T-cell (primary cell): ENCODE data around the gene PCBP3. TPM values are rescaled to one million over a fixed set of nuclear protein-coding genes. Genes with fewer than 3 reads are reported as not detected.

ENCODE experiments used
- ATAC-seq, 4 experiments: fragments of 200-7000 bp in 3 of 4; fragments of 150-1000 bp in 1 of 4; cut with Tn5 transposase; replicated peaks in 1 of 4; 1 replicate in 3 of 4; 2 replicates in 1 of 4; pipeline ENCODE4 v1.10.0; 2021; ENCODE audit warnings: moderate library complexity in 3 of 4, mild to moderate bottlenecking in 2 of 4, moderate number of reproducible peaks in 1 of 4
- CTCF ChIA-PET, 2 donors: fragments of 300-600 bp; sonication (Branson Sonifier 250); formaldehyde crosslinking; loops; one replicate each; lab custom pipeline; 2022; ENCODE audit warnings: antibody characterized with exemption in 2 of 2; lab: Charles Lee
- POLR2A ChIA-PET, 2 donors: fragments of 300-600 bp; sonication (Branson Sonifier 250); formaldehyde crosslinking; loops; one replicate each; lab custom pipeline; 2022; ENCODE audit warnings: antibody characterized with exemption in 2 of 2; lab: Charles Lee
- DNase-seq, 35 experiments: peaks; one replicate each; pipeline versions ENCODE4 v3.0.0 to v3.0.0-alpha.2; 2013 to 2023
- H3K27ac ChIP-seq: one replicate; pipeline ENCODE4 v1.5.1; 2013; ENCODE audit warnings: low read length
- H3K27me3 ChIP-seq, 2 experiments: replicated peaks in 1 of 2; 1 replicate in 1 of 2; 2 replicates in 1 of 2; pipeline versions ENCODE4 v1.6.1 to v1.7.0; 2013; ENCODE audit warnings: low read length in 1 of 2, mixed read lengths in 1 of 2; ENCODE audit not compliant: control insufficient read depth in 2 of 2, insufficient read depth in 2 of 2; ENCODE audit errors: extremely low read depth in 1 of 2
- H3K36me3 ChIP-seq, 2 donors: 1 replicate in 1 of 2; 2 replicates in 1 of 2; pipeline versions ENCODE4 v1.6.1 to v1.7.0; 2013; ENCODE audit warnings: low read length in 1 of 2; ENCODE audit not compliant: control insufficient read depth in 2 of 2, insufficient read depth in 1 of 2; ENCODE audit errors: extremely low read depth in 1 of 2
- H3K4me1 ChIP-seq, 2 experiments: 1 replicate in 1 of 2; 2 replicates in 1 of 2; pipeline versions ENCODE4 v1.6.1 to v1.7.0; 2013; ENCODE audit warnings: low read length in 2 of 2, mixed read lengths in 1 of 2; ENCODE audit not compliant: insufficient read depth in 2 of 2, control insufficient read depth in 1 of 2; ENCODE audit errors: extremely low read depth in 1 of 2
- H3K4me3 ChIP-seq, 2 donors: 1 replicate in 1 of 2; 2 replicates in 1 of 2; pipeline versions ENCODE4 v1.5.1 to v1.7.0; 2013; ENCODE audit warnings: mild to moderate bottlenecking in 2 of 2, low read length in 1 of 2, moderate library complexity in 1 of 2; ENCODE audit not compliant: control insufficient read depth in 1 of 2; ENCODE audit errors: extremely low read depth in 1 of 2
- H3K9me3 ChIP-seq: 2 replicates; pipeline ENCODE4 v1.7.0; 2013
- H3K27ac Mint-ChIP-seq, 2 donors: one replicate each; pipeline ENCODE4 v1.8.0; 2020 to 2021; ENCODE audit warnings: mild to moderate bottlenecking in 2 of 2, mixed read lengths in 2 of 2
- H3K27me3 Mint-ChIP-seq, 2 donors: one replicate each; pipeline ENCODE4 v1.8.0; 2021 to 2022; ENCODE audit warnings: mixed read lengths in 2 of 2
- H3K36me3 Mint-ChIP-seq: one replicate; pipeline ENCODE4 v1.8.0; 2021; ENCODE audit warnings: mixed read lengths
- H3K4me1 Mint-ChIP-seq, 3 donors: one replicate each; pipeline ENCODE4 v1.8.0; 2020 to 2022; ENCODE audit warnings: mixed read lengths in 3 of 3, mild to moderate bottlenecking in 1 of 3
- H3K4me3 Mint-ChIP-seq, 3 donors: one replicate each; pipeline ENCODE4 v1.8.0; 2020 to 2022; ENCODE audit warnings: mild to moderate bottlenecking in 3 of 3, mixed read lengths in 3 of 3, moderate library complexity in 3 of 3
- H3K9me3 Mint-ChIP-seq, 3 donors: one replicate each; pipeline ENCODE4 v1.8.0; 2020 to 2022; ENCODE audit warnings: mixed read lengths in 3 of 3
- WGBS: methylation state at CpG from one replicate; pipeline ENCODE4 v1.1.5; 2013; ENCODE audit warnings: missing lambda C conversion rate; ENCODE audit not compliant: insufficient coverage; 5-methylcytosine and 5-hydroxymethylcytosine counted together
- total RNA-seq, 35 experiments: library from RNA in 6 of 35; stranded (reverse) in 6 of 35; fragments of 120-200 nt in 1 of 35; gene quantifications; one replicate each; pipeline versions ENCODE4 v1.2.1 to v1.2.4 and lab custom pipeline; 2013 to 2026

The PCBP3 gene
- total RNA-seq, 5 donors from 2014 or later (not counting 1 experiment from before 2014, with no cell fraction given): 1.5 to 4.2 (median 2.8) TPM

GRCh38 chr21:45766055-45766454, 122.5 kb downstream of the PCBP3 start:
- Mint-ChIP-seq H3K4me3 (no peak overlapping the region), H3K27me3 (no peaks in the 10 kb centered on the region)
- CTCF ChIA-PET: no interaction called here

DNA sequence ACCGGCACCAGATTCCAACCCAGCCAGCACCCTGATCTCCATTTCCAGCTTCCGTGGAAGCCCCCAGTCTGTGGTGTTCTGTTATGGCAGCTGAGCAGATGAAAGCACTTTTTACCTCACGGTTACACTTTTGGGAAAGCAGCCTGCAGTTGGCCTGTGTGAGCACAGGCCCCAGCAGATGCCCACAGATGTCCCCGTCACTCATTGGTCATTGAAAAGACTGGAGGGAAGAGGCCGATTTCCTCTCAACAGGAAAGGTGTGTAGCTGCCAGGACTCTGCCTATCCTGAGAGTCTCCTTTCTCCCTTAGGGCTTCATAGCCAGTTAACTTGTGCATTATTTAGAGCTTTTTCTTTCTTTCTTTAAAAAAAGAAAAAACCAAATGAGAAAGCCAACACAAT, 123.0 kb downstream of the PCBP3 start:
- H3K27me3 ChIP-seq: peaks cover 0 to 18% of the 10 kb centered on the region in 2 experiments
- peaks cover 8 to 26% of the 10 kb centered on the region in 2 experiments for H3K4me1 ChIP-seq
- Mint-ChIP-seq H3K4me1 (peaks cover 35 to 41% (median 40%) of the 10 kb centered on the region in 3 donors), H3K9me3 (no peaks in the 10 kb centered on the region), H3K4me3 (peak overlapping the region in 1 of 3 donors; percentile 71), H3K27me3 (no peaks in the 10 kb centered on the region), H3K36me3 (peaks cover 4% of the 10 kb centered on the region), H3K27ac (peak overlapping the region; percentile 85 to 88)
- no peaks in the 10 kb centered on the region for H3K9me3 ChIP-seq
- no peak for DNase-seq
- no peak overlapping the region for H3K4me3 ChIP-seq
- ChIA-PET POLR2A (no interaction called here), CTCF (no interaction called here)
- no CpG with 5 or more reads among the region's 5 CpGs for WGBS
- no peaks in the 10 kb centered on the region for H3K36me3 ChIP-seq
- ATAC-seq: no peak
- H3K27ac ChIP-seq: no peak overlapping the region

More at GRCh38 chr21:45766055-45766454, 122.5 kb downstream of the PCBP3 start:
- DNase-seq (no peak), ATAC-seq (no peak)
- H3K9me3 Mint-ChIP-seq: no peaks in the 10 kb centered on the region
- peaks cover 7% of the 10 kb centered on the region for H3K36me3 Mint-ChIP-seq
- Histone ChIP-seq H3K27me3 (peaks cover 0 to 18% of the 10 kb centered on the region in 2 experiments), H3K36me3 (no peaks in the 10 kb centered on the region), H3K4me1 (peaks cover 8 to 26% of the 10 kb centered on the region in 2 experiments), H3K9me3 (no peaks in the 10 kb centered on the region), H3K27ac (no peak overlapping the region), H3K4me3 (no peak overlapping the region)
- peak overlapping the region; percentile 36 to 88 for H3K27ac Mint-ChIP-seq
- whole genome bisulfite sequencing: 93% methylated on average over 7 of the region's 14 CpGs
- peaks cover 35 to 41% (median 40%) of the 10 kb centered on the region in 3 donors for H3K4me1 Mint-ChIP-seq
- POLR2A ChIA-PET: no interaction called here

GRCh38 chr21:45767071-45768006, 123.8 kb downstream of the PCBP3 start:
- Histone ChIP-seq H3K36me3 (no peaks in the 10 kb centered on the region), H3K27ac (no peak overlapping the region), H3K4me1 (peaks cover 8 to 26% of the 10 kb centered on the region in 2 experiments), H3K27me3 (peaks cover 0 to 18% of the 10 kb centered on the region in 2 experiments), H3K4me3 (no peak overlapping the region), H3K9me3 (no peaks in the 10 kb centered on the region)
- Mint-ChIP-seq H3K4me1 (peaks cover 35 to 41% (median 40%) of the 10 kb centered on the region in 3 donors), H3K27me3 (no peaks in the 10 kb centered on the region), H3K36me3 (no peaks in the 10 kb centered on the region), H3K9me3 (no peaks in the 10 kb centered on the region), H3K27ac (peak overlapping the region; percentile 85 to 88), H3K4me3 (peak overlapping the region; percentile 1 to 71 (median 19))
- WGBS: 70% methylated on average over 6 of the region's 13 CpGs
- DNase-seq (peak in 29 of 35 experiments; percentile 17 to 68 (median 38)), ATAC-seq (peak; percentile 81 to 86 (median 84))
- ChIA-PET POLR2A (no interaction called here), CTCF (no interaction called here)

DNA sequence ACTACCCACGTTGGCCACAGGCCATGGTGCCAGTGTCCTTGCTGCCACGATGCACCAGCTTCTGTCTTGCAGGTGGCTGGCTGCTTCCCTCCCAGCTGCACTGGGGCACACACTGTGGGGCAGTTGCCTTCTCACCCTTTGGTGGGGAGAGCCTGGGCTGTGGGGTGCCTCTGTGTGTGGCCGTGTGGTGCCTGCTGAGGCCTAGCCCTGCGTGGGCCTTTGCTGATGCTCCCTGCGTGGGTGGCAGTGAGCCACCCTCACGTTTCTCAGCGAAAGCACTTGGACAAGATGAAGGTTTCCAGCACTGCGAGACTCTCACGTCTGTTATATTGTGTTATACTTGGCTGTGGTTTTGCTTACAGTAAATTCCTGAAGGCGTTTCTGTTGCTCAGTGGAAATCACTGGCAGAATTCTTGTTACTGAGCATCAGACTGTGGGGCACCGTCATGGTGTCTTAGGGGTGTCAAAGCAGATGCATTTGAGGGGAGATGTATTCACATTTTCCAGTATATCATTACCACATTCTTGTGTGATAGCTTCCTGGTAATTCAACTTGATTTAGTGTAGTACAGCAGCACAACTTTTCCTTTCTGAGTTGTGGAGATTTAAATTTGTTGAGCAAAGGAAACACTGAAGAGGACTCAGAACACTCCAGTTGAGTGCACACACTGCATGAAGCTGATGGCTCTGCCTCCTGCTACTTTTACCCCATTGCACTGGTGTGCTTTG, 124.7 kb downstream of the PCBP3 start:
- H3K9me3 Mint-ChIP-seq: no peaks in the 10 kb centered on the region
- H3K4me1 Mint-ChIP-seq: peaks cover 35 to 41% (median 40%) of the 10 kb centered on the region in 3 donors
- peak in 1 of 35 experiments; percentile 5 for DNase-seq
- no peaks in the 10 kb centered on the region for H3K9me3 ChIP-seq
- H3K27ac ChIP-seq: no peak overlapping the region
- H3K27ac Mint-ChIP-seq: peak overlapping the region; percentile 85 to 88
- no peaks in the 10 kb centered on the region for H3K27me3 Mint-ChIP-seq
- peak overlapping the region in 1 of 3 donors; percentile 71 for H3K4me3 Mint-ChIP-seq
- ATAC-seq: peak in 2 of 4 experiments; percentile 3 to 19
- no peaks in the 10 kb centered on the region for H3K36me3 Mint-ChIP-seq
- POLR2A ChIA-PET: no interaction called here
- H3K36me3 ChIP-seq: no peaks in the 10 kb centered on the region
- H3K4me3 ChIP-seq: no peak overlapping the region
- CTCF ChIA-PET: no interaction called here
- 18% methylated on average over 9 of the region's 11 CpGs for WGBS
- H3K4me1 ChIP-seq: peaks cover 8 to 26% of the 10 kb centered on the region in 2 experiments
- peaks cover 0 to 12% of the 10 kb centered on the region in 2 experiments for H3K27me3 ChIP-seq

GRCh38 chr21:45768740-45769048, 125.2 kb downstream of the PCBP3 start:
- H3K4me3 Mint-ChIP-seq: peak overlapping the region in 1 of 3 donors; percentile 71
- H3K27ac Mint-ChIP-seq: peak overlapping the region; percentile 85 to 88
- peaks cover 0 to 8% of the 10 kb centered on the region in 2 experiments for H3K27me3 ChIP-seq
- DNase-seq: peak in 2 of 35 experiments; percentile 13 to 32
- no peak overlapping the region for H3K4me3 ChIP-seq
- no peaks in the 10 kb centered on the region for H3K36me3 ChIP-seq
- H3K27me3 Mint-ChIP-seq: no peaks in the 10 kb centered on the region
- H3K27ac ChIP-seq: no peak overlapping the region
- H3K36me3 Mint-ChIP-seq: no peaks in the 10 kb centered on the region
- ChIA-PET POLR2A (no interaction called here), CTCF (no interaction called here)
- peaks cover 8 to 26% of the 10 kb centered on the region in 2 experiments for H3K4me1 ChIP-seq
- no peaks in the 10 kb centered on the region for H3K9me3 Mint-ChIP-seq
- 87% methylated on average over 11 of the region's 11 CpGs for WGBS
- no peaks in the 10 kb centered on the region for H3K9me3 ChIP-seq
- ATAC-seq: no peak
- peaks cover 35 to 41% (median 40%) of the 10 kb centered on the region in 3 donors for H3K4me1 Mint-ChIP-seq

DNA sequence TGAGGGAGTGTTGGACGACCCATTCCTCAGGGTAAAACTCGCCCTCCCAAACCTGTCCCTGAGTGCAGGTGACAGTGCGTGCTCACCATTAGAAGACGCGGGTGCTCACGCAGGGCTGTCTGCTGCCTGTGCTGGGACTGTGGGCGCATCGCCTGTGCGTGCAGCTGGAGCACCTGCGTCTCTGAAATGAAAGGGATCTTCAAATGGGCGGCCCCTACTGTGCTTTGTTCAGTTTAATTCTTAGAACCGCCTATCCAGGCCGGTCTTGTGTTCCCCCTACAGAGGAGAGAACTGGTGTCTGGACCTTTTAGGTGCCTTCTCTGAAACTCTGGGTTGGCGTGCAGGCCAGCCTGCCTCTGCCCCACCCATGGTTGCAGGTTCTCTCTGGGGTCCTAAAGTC, 125.8 kb downstream of the PCBP3 start:
- Histone ChIP-seq H3K27me3 (peaks cover 0 to 8% of the 10 kb centered on the region in 2 experiments), H3K36me3 (no peaks in the 10 kb centered on the region), H3K4me1 (peaks cover 8 to 26% of the 10 kb centered on the region in 2 experiments), H3K27ac (no peak overlapping the region), H3K9me3 (no peaks in the 10 kb centered on the region), H3K4me3 (no peak overlapping the region)
- 80% methylated on average over 14 of the region's 14 CpGs for WGBS
- Mint-ChIP-seq H3K36me3 (no peaks in the 10 kb centered on the region), H3K27ac (peak overlapping the region; percentile 4 to 31), H3K27me3 (no peaks in the 10 kb centered on the region), H3K4me3 (peak overlapping the region in 1 of 3 donors; percentile 71), H3K4me1 (peaks cover 35 to 41% (median 40%) of the 10 kb centered on the region in 3 donors), H3K9me3 (no peaks in the 10 kb centered on the region)
- CTCF ChIA-PET: no interaction called here
- DNase-seq (peak in 6 of 35 experiments; percentile 13 to 42 (median 22)), ATAC-seq (peak in 2 of 4 experiments; percentile 12 to 52)
- POLR2A ChIA-PET: no interaction called here
